Measurements from ENCODE around the gene JRKL. TPM values are rescaled to one million over a fixed set of nuclear protein-coding genes. Genes with fewer than 3 reads are reported as not detected.

The JRKL gene
- total RNA-seq, 4 donors from 2014 or later, result 2.4 to 27.7 (median 7.5) TPM

GRCh38 chr11:96365493-96365892, 24.3 kb upstream of the JRKL start:
- intact Hi-C loops (cut with DNase I; ENCODE audit: low total_unique reads), result no loop called here
- no peaks in the 10 kb centered on the region for H3K36me3 ChIP-seq
- TF ChIP-seq CTCF (IDR thresholded peaks at IDR 0.05) (no peak), POLR2A (IDR thresholded peaks at IDR 0.05) (no peak)
- no peaks in the 10 kb centered on the region for H3K4me1 ChIP-seq
- DNase-seq, result no peak
- no peaks in the 10 kb centered on the region for H3K9me3 ChIP-seq
- H3K4me3 ChIP-seq, result no peak overlapping the region
- H3K27ac ChIP-seq, result no peak overlapping the region
- H3K27me3 ChIP-seq, result no peaks in the 10 kb centered on the region

- no peak for DNase-seq
- H3K4me3 ChIP-seq, result no peak overlapping the region
- no peak for TF ChIP-seq CTCF (IDR thresholded peaks at IDR 0.05)
- TF ChIP-seq POLR2A (IDR thresholded peaks at IDR 0.05), result no peak
- H3K9me3 ChIP-seq, result no peaks in the 10 kb centered on the region
- no peaks in the 10 kb centered on the region for H3K27me3 ChIP-seq
- H3K36me3 ChIP-seq, result no peaks in the 10 kb centered on the region
- intact Hi-C loops (cut with DNase I; ENCODE audit: low total_unique reads), result no loop called here
- no peaks in the 10 kb centered on the region for H3K4me1 ChIP-seq
- no peak overlapping the region for H3K27ac ChIP-seq
Measured at GRCh38 chr11:96366024-96366423, 23.8 kb upstream of the JRKL start.

- H3K4me1 ChIP-seq, result no peaks in the 10 kb centered on the region
- no peak for DNase-seq
- H3K9me3 ChIP-seq, result no peaks in the 10 kb centered on the region
- intact Hi-C loops (cut with DNase I; ENCODE audit: low total_unique reads), result no loop called here
- TF ChIP-seq POLR2A (IDR thresholded peaks at IDR 0.05) (no peak), CTCF (IDR thresholded peaks at IDR 0.05) (no peak)
- no peak overlapping the region for H3K4me3 ChIP-seq
- H3K27ac ChIP-seq, result no peak overlapping the region
- H3K27me3 ChIP-seq, result no peaks in the 10 kb centered on the region
- H3K36me3 ChIP-seq, result no peaks in the 10 kb centered on the region
Measured at GRCh38 chr11:96367342-96367741, 22.5 kb upstream of the JRKL start.

GRCh38 chr11:96373826-96374225, 16.0 kb upstream of the JRKL start:
- H3K4me1 ChIP-seq, result no peaks in the 10 kb centered on the region
- H3K9me3 ChIP-seq, result no peaks in the 10 kb centered on the region
- TF ChIP-seq POLR2A (IDR thresholded peaks at IDR 0.05) (no peak), CTCF (IDR thresholded peaks at IDR 0.05) (no peak)
- no peaks in the 10 kb centered on the region for H3K36me3 ChIP-seq
- H3K27ac ChIP-seq, result no peak overlapping the region
- H3K27me3 ChIP-seq, result no peaks in the 10 kb centered on the region
- no peak overlapping the region for H3K4me3 ChIP-seq
- intact Hi-C loops (cut with DNase I; ENCODE audit: low total_unique reads), result no loop called here
- no peak for DNase-seq

- Histone ChIP-seq H3K36me3 (no peaks in the 10 kb centered on the region), H3K4me1 (no peaks in the 10 kb centered on the region), H3K27me3 (no peaks in the 10 kb centered on the region), H3K9me3 (no peaks in the 10 kb centered on the region), H3K27ac (no peak overlapping the region), H3K4me3 (no peak overlapping the region)
- TF ChIP-seq POLR2A (IDR thresholded peaks at IDR 0.05), result no peak
- intact Hi-C loops (cut with DNase I; ENCODE audit: low total_unique reads), result no loop called here
- no peak for DNase-seq
Measured at GRCh38 chr11:96376796-96377195, 13.0 kb upstream of the JRKL start.

GRCh38 chr11:96384156-96384555, 5.7 kb upstream of the JRKL start:
- TF ChIP-seq CTCF (IDR thresholded peaks at IDR 0.05) (no peak), POLR2A (IDR thresholded peaks at IDR 0.05) (no peak)
- H3K27me3 ChIP-seq, result no peaks in the 10 kb centered on the region
- no peak overlapping the region for H3K4me3 ChIP-seq
- no peaks in the 10 kb centered on the region for H3K36me3 ChIP-seq
- no peaks in the 10 kb centered on the region for H3K9me3 ChIP-seq
- DNase-seq, result no peak
- H3K4me1 ChIP-seq, result no peaks in the 10 kb centered on the region
- H3K27ac ChIP-seq, result no peak overlapping the region
- intact Hi-C loops (cut with DNase I; ENCODE audit: low total_unique reads), result no loop called here
